ENCODE measurements around the gene PCDHB15. TPM values are rescaled to one million over a fixed set of nuclear protein-coding genes. Genes with fewer than 3 reads are reported as not detected.

The PCDHB15 gene
- total RNA-seq (2021): 5.2 and 7.0 TPM in 2 replicates
- long read RNA-seq, full-length matches to known transcripts: 37 of 40 reads
- long read RNA-seq, partial matches to known transcripts: 0 of 40 reads
- long read RNA-seq, other reads (novel, unspliced or antisense): 3 of 40 reads

DNA sequence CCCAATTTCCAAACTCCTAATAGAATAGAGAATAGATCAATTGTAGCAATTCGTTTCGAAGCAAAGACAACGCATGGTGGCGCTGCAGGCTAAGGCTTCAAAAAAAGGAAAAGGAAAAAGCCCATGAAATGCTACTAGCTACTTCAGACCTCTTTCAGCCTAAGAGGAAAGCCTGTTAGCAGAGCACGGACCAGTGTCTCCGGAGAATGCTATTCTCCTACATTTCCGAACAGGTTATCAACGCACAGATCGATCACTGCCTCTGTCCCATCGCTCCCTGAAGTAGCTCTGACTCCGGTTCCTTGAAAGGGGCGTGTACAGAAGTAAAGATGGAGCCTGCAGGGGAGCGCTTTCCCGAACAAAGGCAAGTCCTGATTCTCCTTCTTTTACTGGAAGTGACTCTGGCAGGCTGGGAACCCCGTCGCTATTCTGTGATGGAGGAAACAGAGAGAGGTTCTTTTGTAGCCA, at the start of gene PCDHB15:
TSS of gene PCDHB15 (plus strand) at position 146 of the 468 bp plus-strand sequence. CDS start at position 330, 184 bp downstream.
- Histone ChIP-seq H4K5ac (ENCODE audit: insufficient read length, low read depth, low read length) (no peak within 1 kb of the TSS), H2BK120ac (ENCODE audit: low read depth, low read length, poor library complexity, severe bottlenecking) (no peak within 1 kb of the TSS), H4K20me1 (ENCODE audit: control insufficient read depth, insufficient read depth, insufficient read length) (no peaks in the 10 kb centered on the region), H3K4me2 (ENCODE audit: insufficient read depth, insufficient read length, low read length) (peak within 1 kb of the TSS; percentile 53), H3K14ac (ENCODE audit: insufficient read depth, low read length) (peak within 1 kb of the TSS; percentile 68; the same call in 1 of the 2 replicates), H3K4ac (ENCODE audit: low read depth, low read length) (no peak within 1 kb of the TSS), H3K18ac (ENCODE audit: insufficient read length, low read depth, low read length) (peak within 1 kb of the TSS; percentile 76), H3T11ph (ENCODE audit: low read length) (no peak within 1 kb of the TSS), H2BK20ac (ENCODE audit: low read depth, low read length, poor library complexity, severe bottlenecking) (no peak within 1 kb of the TSS), H2AK5ac (ENCODE audit: insufficient read length, low read length) (no peak within 1 kb of the TSS), H3K23me2 (ENCODE audit: insufficient read length, low read depth, low read length, poor library complexity, severe bottlenecking) (peaks cover 4% of the 10 kb centered on the region), H2BK15ac (ENCODE audit: low read depth, low read length) (no peak within 1 kb of the TSS), H3K9ac (ENCODE audit: extremely low read depth, insufficient read length, low read length) (no peak within 1 kb of the TSS), H4K91ac (ENCODE audit: insufficient read length, low read depth, low read length) (no peak within 1 kb of the TSS), H3K27ac (ENCODE audit: insufficient read length, low read depth, low read length) (no peak within 1 kb of the TSS), H3K56ac (ENCODE audit: insufficient read length, low read depth, low read length) (no peak within 1 kb of the TSS), H3K79me1 (ENCODE audit: insufficient read depth, low read depth, low read length, poor library complexity, severe bottlenecking) (no peaks in the 10 kb centered on the region), H2AFZ (ENCODE audit: low read length) (peak within 1 kb of the TSS; percentile 41), H4K8ac (replicated peaks; ENCODE audit: insufficient read length, low read depth, low read length) (no peak within 1 kb of the TSS), H3K27me3 (ENCODE audit: insufficient read depth, low read length) (no peaks in the 10 kb centered on the region), H3K9me3 (ENCODE audit: control insufficient read depth, low read depth, low read length) (peaks cover 5% of the 10 kb centered on the region), H2BK5ac (ENCODE audit: insufficient read length, low read length) (no peak within 1 kb of the TSS), H2BK12ac (ENCODE audit: insufficient read length, low read depth, low read length) (no peak within 1 kb of the TSS), H3K23ac (ENCODE audit: insufficient read length, low read depth, low read length) (no peak within 1 kb of the TSS), H3K4me1 (ENCODE audit: insufficient read depth, low read length) (no peaks in the 10 kb centered on the region), H3K79me2 (ENCODE audit: insufficient read depth, low read length) (no peaks in the 10 kb centered on the region)
- WGBS (ENCODE audit: extremely low coverage, insufficient read length, low lambda C conversion rate): no CpG with 5 or more reads among the region's 16 CpGs
- Mint-ChIP-seq H3K36me3 (ENCODE audit: insufficient read depth in 1 of 3, low read depth in 3 of 3) (peaks cover 19 to 61% (median 32%) of the 10 kb centered on the region in 3 experiments), H3K4me1 (peaks cover 0 to 13% of the 10 kb centered on the region in 2 experiments; a peak in 2 of 4 replicates), H3K27ac (peak within 1 kb of the TSS in 2 of 3 experiments; percentile 52 to 80; a peak in 4 of 7 replicates), H3K27me3 (ENCODE audit: low read depth) (no peaks in the 10 kb centered on the region), H3K9me3 (peaks cover 66 to 81% of the 10 kb centered on the region in 2 experiments), H3K4me3 (peak within 1 kb of the TSS; percentile 58 to 71; a peak in 4 of 5 replicates)
- DNase-seq: peak; percentile 65
- TF ChIP-seq, protein P1, sequence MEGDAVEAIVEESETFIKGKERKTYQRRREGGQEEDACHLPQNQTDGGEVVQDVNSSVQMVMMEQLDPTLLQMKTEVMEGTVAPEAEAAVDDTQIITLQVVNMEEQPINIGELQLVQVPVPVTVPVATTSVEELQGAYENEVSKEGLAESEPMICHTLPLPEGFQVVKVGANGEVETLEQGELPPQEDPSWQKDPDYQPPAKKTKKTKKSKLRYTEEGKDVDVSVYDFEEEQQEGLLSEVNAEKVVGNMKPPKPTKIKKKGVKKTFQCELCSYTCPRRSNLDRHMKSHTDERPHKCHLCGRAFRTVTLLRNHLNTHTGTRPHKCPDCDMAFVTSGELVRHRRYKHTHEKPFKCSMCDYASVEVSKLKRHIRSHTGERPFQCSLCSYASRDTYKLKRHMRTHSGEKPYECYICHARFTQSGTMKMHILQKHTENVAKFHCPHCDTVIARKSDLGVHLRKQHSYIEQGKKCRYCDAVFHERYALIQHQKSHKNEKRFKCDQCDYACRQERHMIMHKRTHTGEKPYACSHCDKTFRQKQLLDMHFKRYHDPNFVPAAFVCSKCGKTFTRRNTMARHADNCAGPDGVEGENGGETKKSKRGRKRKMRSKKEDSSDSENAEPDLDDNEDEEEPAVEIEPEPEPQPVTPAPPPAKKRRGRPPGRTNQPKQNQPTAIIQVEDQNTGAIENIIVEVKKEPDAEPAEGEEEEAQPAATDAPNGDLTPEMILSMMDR (conservative IDR thresholded peaks at IDR 0.05): peak; percentile 87

All from H9 (cell line).